Esophagus muscularis mucosa (tissue), 4 donors: ENCODE measurements around the gene PMF1. TPM values are rescaled to one million over a fixed set of nuclear protein-coding genes. Genes with fewer than 3 reads are reported as not detected.

Source experiments
- DNase-seq: peaks from one replicate; pipeline ENCODE4 v3.0.0-alpha.2; 2017; ENCODE audit errors: extremely low spot score
- H3K27ac ChIP-seq, 4 donors: fragments of 200-600 bp; sonication (generic); replicated peaks in 1 of 4; 1 replicate in 3 of 4; 2 replicates in 1 of 4; pipeline ENCODE4 v1.5.1; 2016 to 2019; ENCODE audit warnings: mild to moderate bottlenecking in 1 of 4
- H3K27me3 ChIP-seq, 4 donors: fragments of 200-600 bp; sonication (generic); one replicate each; pipeline versions ENCODE4 v1.5.1 to v1.6.0; 2016 to 2019
- H3K36me3 ChIP-seq, 4 donors: fragments of 200-600 bp; sonication (generic); one replicate each; pipeline ENCODE4 v1.5.1; 2016 to 2019
- H3K4me1 ChIP-seq, 4 donors: fragments of 200-600 bp; sonication (generic); one replicate each; pipeline ENCODE4 v1.5.1; 2016 to 2019
- H3K4me3 ChIP-seq, 4 donors: fragments of 200-600 bp; sonication (generic); 1 replicate in 2 of 4; 2 replicates in 2 of 4; pipeline ENCODE4 v1.5.1; 2016 to 2019; ENCODE audit warnings: mild to moderate bottlenecking in 4 of 4, moderate library complexity in 1 of 4
- H3K9me3 ChIP-seq, 4 donors: fragments of 200-600 bp; sonication (generic); 1 replicate in 3 of 4; 2 replicates in 1 of 4; pipeline ENCODE4 v1.5.1; 2016 to 2019
- EP300 ChIP-seq: sonication (generic); formaldehyde crosslinking; IDR thresholded peaks from one replicate; pipeline ENCODE4 v1.6.1; 2017; ENCODE audit warnings: antibody characterized with exemption
- POLR2A ChIP-seq: fragments of 450-650 bp; IDR thresholded peaks from one replicate; pipeline ENCODE4 v1.6.1; 2017; ENCODE audit warnings: antibody characterized with exemption, moderate library complexity, mild to moderate bottlenecking, low read depth
- POLR2AphosphoS5 ChIP-seq, 2 donors: sonication (generic); formaldehyde crosslinking; IDR thresholded peaks; one replicate each; pipeline ENCODE4 v1.6.1; 2017; ENCODE audit warnings: antibody characterized with exemption in 2 of 2
- WGBS: methylation state at CpG from one replicate; pipeline ENCODE4 v1.1.5; 2018; 5-methylcytosine and 5-hydroxymethylcytosine counted together
- intact Hi-C: fragments of 100-400 bp; cut with DNase I; formaldehyde crosslinking; loops from one replicate; pipeline ENCODE4 v1.15.1; 2023
- total RNA-seq, 4 donors: library from RNA; depleted of rRNA; stranded (reverse); fragments of >200 nt; gene quantifications; one replicate each; pipeline versions ENCODE4 v1.1.0 to v1.2.1, GENCODE V29; 2016
- TF ChIP-seq, protein P1 (sequence below), 3 experiments: fragments of 200-600 bp in 2 of 3; fragments of 450-650 bp in 1 of 3; sonication (generic) in 2 of 3; IDR thresholded peaks; one replicate each; pipeline ENCODE4 v1.5.1; 2017 to 2019; ENCODE audit warnings: antibody characterized with exemption in 3 of 3, mild to moderate bottlenecking in 2 of 3, moderate library complexity in 1 of 3

Gene PMF1
- total RNA-seq, 4 donors from 2014 or later = 45.0 to 60.4 (median 50.2) TPM

DNA sequence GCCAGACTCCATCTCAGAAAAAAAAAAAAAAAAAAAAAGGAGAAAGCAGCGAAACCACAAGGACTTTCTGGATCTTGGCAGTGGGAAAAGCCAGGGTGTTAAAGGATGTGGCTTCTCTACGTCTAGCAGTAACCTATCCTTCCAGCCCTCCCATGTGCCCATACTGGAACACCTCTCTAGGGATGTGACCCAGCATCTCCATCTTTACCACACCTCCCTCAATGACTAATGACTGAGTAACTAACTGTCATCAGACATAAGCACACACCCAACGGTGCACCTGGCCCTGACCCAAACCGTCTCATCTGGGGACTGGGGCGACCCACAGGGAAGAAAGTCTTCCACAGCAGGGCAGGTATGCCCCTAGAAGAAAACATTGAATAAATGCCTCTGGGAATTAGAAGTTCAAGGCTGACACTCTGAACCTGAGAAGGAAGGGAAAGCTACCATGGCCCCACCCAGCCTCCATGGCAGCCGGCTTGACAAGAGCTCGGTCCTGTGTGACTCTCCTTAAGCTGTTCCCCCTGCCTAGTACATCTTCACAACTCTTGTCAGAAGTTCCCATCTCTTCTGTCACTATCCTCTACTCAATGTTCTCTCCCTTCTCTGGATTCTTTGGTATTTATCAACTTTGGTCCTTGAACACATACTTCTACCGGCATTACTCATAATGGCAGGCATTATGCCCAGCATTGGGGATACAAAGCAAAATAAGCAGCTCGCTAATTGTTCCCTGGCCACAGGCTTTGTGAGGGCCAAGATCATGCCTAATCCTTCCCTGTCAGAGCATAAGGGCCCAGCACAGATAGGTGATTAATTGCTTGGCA lies 49.9 kb downstream of the PMF1 start:
- TF ChIP-seq, protein P1, sequence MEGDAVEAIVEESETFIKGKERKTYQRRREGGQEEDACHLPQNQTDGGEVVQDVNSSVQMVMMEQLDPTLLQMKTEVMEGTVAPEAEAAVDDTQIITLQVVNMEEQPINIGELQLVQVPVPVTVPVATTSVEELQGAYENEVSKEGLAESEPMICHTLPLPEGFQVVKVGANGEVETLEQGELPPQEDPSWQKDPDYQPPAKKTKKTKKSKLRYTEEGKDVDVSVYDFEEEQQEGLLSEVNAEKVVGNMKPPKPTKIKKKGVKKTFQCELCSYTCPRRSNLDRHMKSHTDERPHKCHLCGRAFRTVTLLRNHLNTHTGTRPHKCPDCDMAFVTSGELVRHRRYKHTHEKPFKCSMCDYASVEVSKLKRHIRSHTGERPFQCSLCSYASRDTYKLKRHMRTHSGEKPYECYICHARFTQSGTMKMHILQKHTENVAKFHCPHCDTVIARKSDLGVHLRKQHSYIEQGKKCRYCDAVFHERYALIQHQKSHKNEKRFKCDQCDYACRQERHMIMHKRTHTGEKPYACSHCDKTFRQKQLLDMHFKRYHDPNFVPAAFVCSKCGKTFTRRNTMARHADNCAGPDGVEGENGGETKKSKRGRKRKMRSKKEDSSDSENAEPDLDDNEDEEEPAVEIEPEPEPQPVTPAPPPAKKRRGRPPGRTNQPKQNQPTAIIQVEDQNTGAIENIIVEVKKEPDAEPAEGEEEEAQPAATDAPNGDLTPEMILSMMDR (IDR thresholded peaks at IDR 0.05) = no peak
- TF ChIP-seq EP300 = no peak
- no peak for TF ChIP-seq POLR2A
- TF ChIP-seq POLR2AphosphoS5 (IDR thresholded peaks at IDR 0.05) = no peak
- Histone ChIP-seq H3K36me3 (peaks cover 78 to 100% (median 97%) of the 10 kb centered on the region in 4 donors), H3K27me3 (no peaks in the 10 kb centered on the region), H3K4me3 (no peak overlapping the region), H3K9me3 (no peaks in the 10 kb centered on the region), H3K4me1 (peaks cover 0 to 9% (median 0%) of the 10 kb centered on the region in 4 donors), H3K27ac (no peak overlapping the region)
- 66% methylated on average over 9 of the region's 9 CpGs for WGBS
- DNase-seq = no peak
- intact Hi-C loops = no loop called here

DNA sequence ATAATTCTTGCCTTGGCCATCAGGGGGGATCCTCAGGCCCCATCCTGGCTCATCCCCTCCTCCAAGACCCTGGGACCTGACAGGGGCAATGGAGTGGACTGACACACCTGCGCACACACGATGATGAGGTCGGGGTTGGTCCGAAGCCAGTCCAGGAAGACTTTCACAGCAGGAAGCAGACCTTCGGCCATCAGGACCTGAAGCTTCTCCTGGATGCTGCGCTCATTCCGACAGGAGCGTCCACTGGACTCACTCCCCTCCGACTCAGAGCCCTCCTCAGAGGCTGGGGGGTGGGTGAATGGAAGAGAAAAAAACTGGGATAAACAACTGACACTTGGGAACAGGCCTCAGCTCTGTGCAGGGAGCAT lies 50.5 kb downstream of the PMF1 start:
- Histone ChIP-seq H3K4me1 (peaks cover 0 to 9% (median 0%) of the 10 kb centered on the region in 4 donors), H3K4me3 (no peak overlapping the region), H3K27me3 (no peaks in the 10 kb centered on the region), H3K36me3 (peaks cover 78 to 100% (median 97%) of the 10 kb centered on the region in 4 donors), H3K9me3 (no peaks in the 10 kb centered on the region), H3K27ac (no peak overlapping the region)
- WGBS = 92% methylated on average over 9 of the region's 9 CpGs
- DNase-seq = no peak
- intact Hi-C loops = no loop called here
- no peak for TF ChIP-seq POLR2AphosphoS5 (IDR thresholded peaks at IDR 0.05)
- no peak for TF ChIP-seq POLR2A
- TF ChIP-seq, protein P1 (IDR thresholded peaks at IDR 0.05) = no peak
- no peak for TF ChIP-seq EP300

DNA sequence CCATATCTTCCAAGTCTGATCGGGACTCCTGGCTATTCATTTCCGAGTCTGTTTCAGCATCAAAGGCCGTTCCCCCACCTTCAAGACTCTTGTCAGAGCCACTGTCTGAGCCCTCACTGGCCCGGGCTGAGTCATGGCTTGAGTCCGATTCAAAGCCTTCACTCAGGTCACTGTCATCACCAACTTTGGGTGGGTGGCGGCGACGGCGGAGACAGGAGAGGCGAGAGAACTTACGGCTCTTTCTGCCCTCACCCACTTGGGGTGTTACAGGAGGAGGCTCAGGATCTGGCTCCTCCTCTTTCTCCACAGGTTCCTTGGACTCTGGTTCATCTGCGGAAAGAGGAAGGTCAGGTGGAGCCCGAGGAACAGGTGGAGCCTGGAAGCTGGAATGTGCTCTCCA lies 53.2 kb downstream of the PMF1 start:
- H3K36me3 ChIP-seq = peaks cover 53 to 100% (median 97%) of the 10 kb centered on the region in 4 donors
- no peak for DNase-seq
- H3K4me1 ChIP-seq = peaks cover 0 to 9% (median 0%) of the 10 kb centered on the region in 4 donors
- H3K27ac ChIP-seq = no peak overlapping the region
- intact Hi-C loops = no loop called here
- no peak overlapping the region for H3K4me3 ChIP-seq
- no peaks in the 10 kb centered on the region for H3K27me3 ChIP-seq
- H3K9me3 ChIP-seq = no peaks in the 10 kb centered on the region
- WGBS = 89% methylated on average over 13 of the region's 13 CpGs
- TF ChIP-seq, protein P1 (IDR thresholded peaks at IDR 0.05) = no peak
- TF ChIP-seq EP300 (no peak), POLR2AphosphoS5 (IDR thresholded peaks at IDR 0.05) (no peak), POLR2A (no peak)

DNA sequence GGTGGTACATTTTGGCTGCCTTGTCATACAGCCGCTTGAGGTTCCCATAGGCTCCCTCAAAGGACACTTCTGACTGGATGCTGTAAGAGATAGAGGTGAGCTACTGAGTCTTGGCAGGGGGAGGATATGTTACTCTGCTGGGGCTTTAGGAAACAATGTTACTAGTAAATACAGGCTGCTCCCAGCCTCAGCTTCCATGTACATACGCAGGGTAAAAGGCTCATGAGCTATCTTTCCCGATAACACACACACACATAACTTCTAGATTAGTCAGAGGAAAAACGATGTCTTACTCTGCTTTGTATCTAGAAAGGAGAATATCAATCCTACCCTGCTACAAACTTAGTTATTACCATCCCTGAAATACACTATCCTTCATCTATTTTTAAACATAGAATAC lies 55.5 kb downstream of the PMF1 start:
- TF ChIP-seq EP300 = no peak
- Histone ChIP-seq H3K9me3 (no peaks in the 10 kb centered on the region), H3K27me3 (no peaks in the 10 kb centered on the region), H3K27ac (no peak overlapping the region), H3K4me3 (no peak overlapping the region), H3K36me3 (peaks cover 58 to 100% (median 97%) of the 10 kb centered on the region in 4 donors), H3K4me1 (peaks cover 0 to under 1% (median 0%) of the 10 kb centered on the region in 4 donors)
- WGBS = 79% methylated on average over 4 of the region's 4 CpGs
- no peak for DNase-seq
- intact Hi-C loops = no loop called here

DNA sequence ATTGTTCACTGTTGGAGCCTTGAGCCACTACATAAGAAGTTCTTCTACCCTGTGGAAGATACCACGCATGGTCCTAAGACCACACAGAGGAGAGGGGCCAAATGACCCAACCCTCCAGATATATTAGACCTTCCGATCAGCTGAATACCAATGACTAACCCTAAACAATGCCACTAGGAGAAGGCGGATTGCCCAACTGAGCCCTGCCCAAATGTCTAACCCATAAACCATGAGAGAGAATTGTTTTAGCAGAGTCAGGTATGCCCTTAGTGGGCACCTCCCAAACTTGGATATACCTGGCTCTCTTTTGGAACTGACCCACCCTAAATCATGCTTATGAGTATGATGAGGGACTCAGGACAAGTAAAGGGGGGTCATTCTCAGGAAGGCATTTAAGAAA lies 57.5 kb downstream of the PMF1 start:
- intact Hi-C loops = no loop called here
- H3K27ac ChIP-seq = no peak overlapping the region
- H3K9me3 ChIP-seq = no peaks in the 10 kb centered on the region
- H3K27me3 ChIP-seq = no peaks in the 10 kb centered on the region
- no peak overlapping the region for H3K4me3 ChIP-seq
- no peak for DNase-seq
- peaks cover 69 to 100% (median 100%) of the 10 kb centered on the region in 4 donors for H3K36me3 ChIP-seq
- H3K4me1 ChIP-seq = no peaks in the 10 kb centered on the region
- 88% methylated on average over 3 of the region's 3 CpGs for WGBS
- TF ChIP-seq, protein P1 (IDR thresholded peaks at IDR 0.05) = no peak
- no peak for TF ChIP-seq POLR2A
- no peak for TF ChIP-seq EP300
- TF ChIP-seq POLR2AphosphoS5 (IDR thresholded peaks at IDR 0.05) = no peak
